ENCODE results near the gene ABHD13. TPM values are rescaled to one million over a fixed set of nuclear protein-coding genes. Genes with fewer than 3 reads are reported as not detected.
A peak's percentile ranks its signal among the peaks of the same experiment; 100 is the strongest.

The ABHD13 gene
- total RNA-seq, 4 donors from 2014 or later = 12.6 to 21.4 (median 18.4) TPM

DNA sequence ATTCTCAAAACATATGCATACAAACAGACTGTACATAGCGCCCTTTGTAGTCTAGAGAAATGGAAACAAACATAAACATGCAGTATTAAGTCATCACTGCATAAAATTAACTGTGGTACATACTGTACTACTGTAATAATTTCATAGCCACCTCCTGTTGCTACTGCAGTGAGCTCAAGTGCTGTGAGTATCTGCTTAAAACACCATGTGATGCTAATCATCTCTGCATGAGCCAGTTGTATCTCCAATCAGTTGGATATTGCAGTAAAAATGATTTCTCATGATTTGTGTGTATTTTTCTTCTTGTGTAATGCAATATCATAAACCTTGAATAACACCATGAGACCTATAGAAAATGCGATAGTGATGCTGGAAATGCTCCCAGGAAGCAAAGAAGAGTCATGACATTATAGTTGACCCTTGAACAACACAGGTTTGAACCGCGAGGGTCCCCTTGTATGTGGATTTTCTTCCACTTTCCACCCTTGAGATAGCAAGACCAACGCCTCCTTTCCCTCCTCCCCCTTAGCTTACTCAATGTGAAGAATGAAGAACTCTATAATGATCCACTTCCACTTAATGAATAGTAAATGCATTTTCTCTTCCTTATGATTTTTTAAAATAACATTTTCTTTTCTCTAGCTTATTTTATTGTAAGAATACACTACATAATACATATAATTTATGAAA lies 55.4 kb downstream of the ABHD13 start:
- intact Hi-C loops (cut with DNase I) = no loop called here
- peaks cover 19 to 20% of the 10 kb centered on the region in 2 donors for H3K4me1 ChIP-seq
- 89 to 92% methylated on average over 5 of the region's 5 CpGs for WGBS, 2 donors
- TF ChIP-seq, protein P1, sequence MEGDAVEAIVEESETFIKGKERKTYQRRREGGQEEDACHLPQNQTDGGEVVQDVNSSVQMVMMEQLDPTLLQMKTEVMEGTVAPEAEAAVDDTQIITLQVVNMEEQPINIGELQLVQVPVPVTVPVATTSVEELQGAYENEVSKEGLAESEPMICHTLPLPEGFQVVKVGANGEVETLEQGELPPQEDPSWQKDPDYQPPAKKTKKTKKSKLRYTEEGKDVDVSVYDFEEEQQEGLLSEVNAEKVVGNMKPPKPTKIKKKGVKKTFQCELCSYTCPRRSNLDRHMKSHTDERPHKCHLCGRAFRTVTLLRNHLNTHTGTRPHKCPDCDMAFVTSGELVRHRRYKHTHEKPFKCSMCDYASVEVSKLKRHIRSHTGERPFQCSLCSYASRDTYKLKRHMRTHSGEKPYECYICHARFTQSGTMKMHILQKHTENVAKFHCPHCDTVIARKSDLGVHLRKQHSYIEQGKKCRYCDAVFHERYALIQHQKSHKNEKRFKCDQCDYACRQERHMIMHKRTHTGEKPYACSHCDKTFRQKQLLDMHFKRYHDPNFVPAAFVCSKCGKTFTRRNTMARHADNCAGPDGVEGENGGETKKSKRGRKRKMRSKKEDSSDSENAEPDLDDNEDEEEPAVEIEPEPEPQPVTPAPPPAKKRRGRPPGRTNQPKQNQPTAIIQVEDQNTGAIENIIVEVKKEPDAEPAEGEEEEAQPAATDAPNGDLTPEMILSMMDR (IDR thresholded peaks at IDR 0.05) = no peak
- no peak for TF ChIP-seq POLR2A (IDR thresholded peaks at IDR 0.05)
- H3K27me3 ChIP-seq = no peaks in the 10 kb centered on the region
- H3K27ac ChIP-seq = no peak overlapping the region
- no peak overlapping the region for H3K4me3 ChIP-seq (replicated peaks in 1 of 3)
- no peak for DNase-seq
- no peaks in the 10 kb centered on the region for H3K9me3 ChIP-seq
- H3K36me3 ChIP-seq = no peaks in the 10 kb centered on the region

- DNase-seq = no peak
- no peak overlapping the region for H3K4me3 ChIP-seq (replicated peaks in 1 of 3)
- H3K36me3 ChIP-seq = no peaks in the 10 kb centered on the region
- H3K4me1 ChIP-seq = peaks cover 8 to 14% of the 10 kb centered on the region in 2 donors
- no peak for TF ChIP-seq POLR2A (IDR thresholded peaks at IDR 0.05)
- TF ChIP-seq, protein P1 (IDR thresholded peaks at IDR 0.05) = no peak
- H3K9me3 ChIP-seq = no peaks in the 10 kb centered on the region
- no peak overlapping the region for H3K27ac ChIP-seq
- intact Hi-C loops (cut with DNase I) = no loop called here
- H3K27me3 ChIP-seq = no peaks in the 10 kb centered on the region
These were observed 56.5 kb downstream of the ABHD13 start for GRCh38 chr13:108274718-108275117.

DNA sequence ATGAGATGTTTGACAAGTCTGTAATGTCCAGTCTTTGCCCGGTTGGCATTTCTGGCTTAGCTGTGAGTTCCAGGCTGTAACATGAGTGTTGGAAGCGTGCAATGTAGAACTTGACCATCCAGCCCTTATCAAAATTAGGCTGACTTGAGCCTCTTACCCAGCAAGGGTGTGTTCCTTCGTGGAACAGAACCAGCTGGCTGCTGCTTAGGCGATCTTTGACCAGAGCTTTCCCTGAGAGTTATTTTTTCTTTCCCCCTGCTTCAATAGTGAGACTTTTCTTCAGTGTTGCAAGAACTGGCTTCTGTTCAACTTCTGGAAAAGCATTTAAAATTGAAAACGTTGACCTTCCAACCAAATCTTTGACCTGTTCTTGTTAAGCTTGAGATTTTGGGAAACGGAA lies 57.9 kb downstream of the ABHD13 start:
- intact Hi-C loops (cut with DNase I) = no loop called here
- TF ChIP-seq, protein P1 (IDR thresholded peaks at IDR 0.05) = no peak
- TF ChIP-seq POLR2A (IDR thresholded peaks at IDR 0.05) = no peak
- H3K27me3 ChIP-seq = no peaks in the 10 kb centered on the region
- WGBS, 2 donors = 29 to 32% methylated on average over 6 of the region's 6 CpGs
- no peaks in the 10 kb centered on the region for H3K9me3 ChIP-seq
- H3K4me3 ChIP-seq (replicated peaks in 1 of 3) = no peak overlapping the region
- H3K27ac ChIP-seq = no peak overlapping the region
- no peaks in the 10 kb centered on the region for H3K36me3 ChIP-seq
- DNase-seq = peak; percentile 21 to 42
- H3K4me1 ChIP-seq = peaks cover 0 to 9% of the 10 kb centered on the region in 2 donors

- Histone ChIP-seq H3K9me3 (no peaks in the 10 kb centered on the region), H3K27ac (no peak overlapping the region), H3K4me1 (peaks cover 0 to 9% of the 10 kb centered on the region in 2 donors), H3K36me3 (no peaks in the 10 kb centered on the region), H3K27me3 (no peaks in the 10 kb centered on the region), H3K4me3 (replicated peaks in 1 of 3) (no peak overlapping the region)
- intact Hi-C loops (cut with DNase I) = no loop called here
- WGBS, 2 donors = 98 to 100% methylated on average over 1 of the region's 1 CpG
- no peak for DNase-seq
- TF ChIP-seq, protein P1 (IDR thresholded peaks at IDR 0.05) = no peak
- TF ChIP-seq POLR2A (IDR thresholded peaks at IDR 0.05) = no peak
These were observed 60.3 kb downstream of the ABHD13 start for GRCh38 chr13:108278466-108278865.

- H3K4me3 ChIP-seq (replicated peaks in 1 of 3) = no peak overlapping the region
- no peak for DNase-seq
- intact Hi-C loops (cut with DNase I) = no loop called here
- H3K27ac ChIP-seq = no peak overlapping the region
- WGBS, 2 donors = 83 to 85% methylated on average over 4 of the region's 4 CpGs
- H3K36me3 ChIP-seq = no peaks in the 10 kb centered on the region
- no peaks in the 10 kb centered on the region for H3K4me1 ChIP-seq
- TF ChIP-seq, protein P1 (IDR thresholded peaks at IDR 0.05) = no peak
- TF ChIP-seq POLR2A (IDR thresholded peaks at IDR 0.05) = no peak
- no peaks in the 10 kb centered on the region for H3K27me3 ChIP-seq
- no peaks in the 10 kb centered on the region for H3K9me3 ChIP-seq
These were observed 63.7 kb downstream of the ABHD13 start for GRCh38 chr13:108281901-108282300.
